ENCODE results near the gene RNPEPL1.

The RNPEPL1 gene

GRCh38 chr2:240539906-240540305, 28.4 kb upstream of the RNPEPL1 start:
- TF ChIP-seq, protein P1, sequence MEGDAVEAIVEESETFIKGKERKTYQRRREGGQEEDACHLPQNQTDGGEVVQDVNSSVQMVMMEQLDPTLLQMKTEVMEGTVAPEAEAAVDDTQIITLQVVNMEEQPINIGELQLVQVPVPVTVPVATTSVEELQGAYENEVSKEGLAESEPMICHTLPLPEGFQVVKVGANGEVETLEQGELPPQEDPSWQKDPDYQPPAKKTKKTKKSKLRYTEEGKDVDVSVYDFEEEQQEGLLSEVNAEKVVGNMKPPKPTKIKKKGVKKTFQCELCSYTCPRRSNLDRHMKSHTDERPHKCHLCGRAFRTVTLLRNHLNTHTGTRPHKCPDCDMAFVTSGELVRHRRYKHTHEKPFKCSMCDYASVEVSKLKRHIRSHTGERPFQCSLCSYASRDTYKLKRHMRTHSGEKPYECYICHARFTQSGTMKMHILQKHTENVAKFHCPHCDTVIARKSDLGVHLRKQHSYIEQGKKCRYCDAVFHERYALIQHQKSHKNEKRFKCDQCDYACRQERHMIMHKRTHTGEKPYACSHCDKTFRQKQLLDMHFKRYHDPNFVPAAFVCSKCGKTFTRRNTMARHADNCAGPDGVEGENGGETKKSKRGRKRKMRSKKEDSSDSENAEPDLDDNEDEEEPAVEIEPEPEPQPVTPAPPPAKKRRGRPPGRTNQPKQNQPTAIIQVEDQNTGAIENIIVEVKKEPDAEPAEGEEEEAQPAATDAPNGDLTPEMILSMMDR (IDR thresholded peaks at IDR 0.05; ENCODE audit: control extremely low read depth, extremely low read depth, low read depth, missing control alignments): no peak
- DNase-seq (ENCODE audit: extremely low spot score): no peak
- CTCF ChIA-PET: interaction anchor here (2.4 kb wide), 1 partner anchor 26 kb away, joined by 7 read pairs; no protein-coding TSS in a partner anchor
- POLR2A ChIA-PET: no interaction called here

DNA sequence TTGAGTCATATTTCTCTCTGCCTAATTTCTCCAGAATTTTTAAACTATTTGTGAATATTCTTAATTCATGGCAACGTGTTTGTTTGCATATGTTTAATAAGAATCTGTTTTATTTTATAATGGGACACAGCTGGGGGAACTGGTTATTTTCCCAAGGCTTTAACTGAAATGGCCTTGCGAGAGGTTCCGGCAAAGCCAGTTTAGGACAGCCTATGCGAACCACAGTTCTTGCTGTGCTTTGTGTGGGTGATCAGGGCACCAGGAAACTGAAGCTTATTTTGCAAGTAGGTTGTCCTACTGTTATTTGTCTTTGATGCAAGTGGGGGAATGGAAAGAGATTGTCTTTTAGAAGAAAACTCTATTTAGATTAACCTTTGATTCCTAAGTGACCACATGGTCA, 17.0 kb upstream of the RNPEPL1 start:
- TF ChIP-seq, protein P1 (IDR thresholded peaks at IDR 0.05; ENCODE audit: control extremely low read depth, extremely low read depth, low read depth, missing control alignments): no peak
- CTCF ChIA-PET: interaction anchor here (0.9 to 3.0 kb wide), 3 partner anchors 15 to 68 kb away, joined by 3 to 15 read pairs (median 13); no protein-coding TSS in a partner anchor
- POLR2A ChIA-PET: interaction anchor here (0.6 kb wide), 1 partner anchor 15 kb away, joined by 3 read pairs; no protein-coding TSS in a partner anchor

DNA sequence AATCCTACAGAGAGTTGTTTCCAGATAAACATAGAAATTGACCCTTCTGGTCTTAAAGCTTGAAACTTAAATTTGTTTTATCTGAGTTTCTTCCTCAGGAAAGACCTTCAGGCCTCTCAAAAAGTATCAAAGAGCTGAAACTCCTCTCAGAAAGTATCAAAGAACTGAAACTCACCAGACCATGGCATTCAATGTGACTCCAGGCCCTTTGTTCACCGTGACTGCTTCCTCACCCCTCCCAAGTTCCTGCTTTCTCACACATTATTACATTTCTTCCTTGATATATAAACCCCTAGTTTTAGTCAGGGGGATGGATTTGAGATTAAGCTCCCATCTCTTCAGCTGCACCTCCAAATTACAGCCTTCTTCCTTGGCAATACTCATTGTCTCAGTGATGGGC, 16.5 kb upstream of the RNPEPL1 start:
- TF ChIP-seq, protein P1 (IDR thresholded peaks at IDR 0.05; ENCODE audit: control extremely low read depth, extremely low read depth, low read depth, missing control alignments): no peak
- ChIA-PET CTCF (interaction anchor here (2.2 to 3.0 kb wide), 2 partner anchors 14 to 38 kb away, joined by 13 to 15 read pairs; no protein-coding TSS in a partner anchor), POLR2A (no interaction called here)
- no peak for DNase-seq (ENCODE audit: extremely low spot score)

More for the DNA sequence above, 17.0 kb upstream of the RNPEPL1 start:
- DNase-seq (ENCODE audit: extremely low spot score): no peak

- ChIA-PET POLR2A (no interaction called here), CTCF (interaction anchor here (1.1 to 1.6 kb wide), 3 partner anchors 12 to 40 kb away, joined by 3 to 5 read pairs (median 4); no protein-coding TSS in a partner anchor)
- TF ChIP-seq, protein P1 (IDR thresholded peaks at IDR 0.05; ENCODE audit: control extremely low read depth, extremely low read depth, low read depth, missing control alignments): no peak
- DNase-seq (ENCODE audit: extremely low spot score): peak; percentile 9
These were observed 14.3 kb upstream of the RNPEPL1 start for GRCh38 chr2:240553956-240554480.

DNA sequence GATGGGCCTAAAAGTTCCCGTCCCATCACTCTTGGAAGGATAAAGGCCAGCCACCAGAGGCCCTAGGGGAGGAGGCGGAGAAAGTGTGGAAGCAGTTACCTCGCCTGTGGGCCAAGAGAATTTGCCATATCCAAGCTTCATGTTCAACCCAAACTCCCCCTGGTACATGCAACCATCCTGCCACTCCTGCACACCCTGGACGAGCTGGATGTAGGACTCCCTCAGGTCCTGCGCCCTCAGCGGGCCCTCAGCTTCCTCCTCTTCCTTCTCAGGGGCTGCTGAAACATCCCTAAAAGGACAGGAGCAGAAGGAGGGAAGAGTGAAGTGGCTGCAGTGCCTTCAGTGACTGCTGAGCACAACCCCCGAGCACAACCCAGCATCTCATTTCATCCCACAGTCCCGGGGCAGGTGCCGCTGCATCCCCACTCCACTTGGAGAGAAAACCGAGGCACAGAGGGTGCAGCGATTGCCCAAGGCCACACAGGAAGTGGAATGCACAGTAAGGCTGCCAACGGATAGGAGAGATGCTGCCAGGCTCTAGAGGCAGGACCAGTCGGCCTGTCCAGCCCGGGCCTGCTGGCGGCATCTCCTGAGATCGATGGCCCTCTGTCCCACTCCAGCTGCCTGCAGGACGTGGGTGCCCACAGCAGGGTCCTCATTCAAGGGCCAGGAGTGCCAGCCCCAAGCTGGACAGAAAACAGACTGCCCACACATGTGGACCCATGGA, 13.4 kb upstream of the RNPEPL1 start:
- no peak for DNase-seq (ENCODE audit: extremely low spot score)
- ChIA-PET POLR2A (no interaction called here), CTCF (interaction anchor here (1.1 to 1.6 kb wide), 3 partner anchors 11 to 41 kb away, joined by 3 to 5 read pairs (median 4); no protein-coding TSS in a partner anchor)
- TF ChIP-seq, protein P1 (IDR thresholded peaks at IDR 0.05; ENCODE audit: control extremely low read depth, extremely low read depth, low read depth, missing control alignments): no peak

GRCh38 chr2:240555541-240556250, 12.6 kb upstream of the RNPEPL1 start:
- DNase-seq (ENCODE audit: extremely low spot score): no peak
- ChIA-PET POLR2A (no interaction called here), CTCF (interaction anchor here (1.1 to 4.4 kb wide), 3 partner anchors 11 to 41 kb away, joined by 3 to 14 read pairs (median 5); no protein-coding TSS in a partner anchor)
- TF ChIP-seq, protein P1 (IDR thresholded peaks at IDR 0.05; ENCODE audit: control extremely low read depth, extremely low read depth, low read depth, missing control alignments): no peak
